COLO668 (cell line): Measurements from ENCODE around the gene SLC38A2.
A peak's percentile ranks its signal among the peaks of the same experiment; 100 is the strongest.

Source experiments
- DNase-seq: peaks from one replicate; lab custom pipeline; 2025; ENCODE audit not compliant: unreplicated experiment; lab: John Stamatoyannopoulos, UW

SLC38A2 gene

GRCh38 chr12:46376579-46376978 is 4.0 kb upstream of the SLC38A2 start:
- no peak for DNase-seq

- no peak for DNase-seq
Observed at GRCh38 chr12:46374711-46375110, 2.1 kb upstream of the SLC38A2 start.

GRCh38 chr12:46374310-46374709 is 1.7 kb upstream of the SLC38A2 start:
- DNase-seq, result no peak

- peak; percentile 30 for DNase-seq
Observed at GRCh38 chr12:46373301-46374296, 1.0 kb upstream of the SLC38A2 start.

GRCh38 chr12:46371718-46372543 is 642 bp downstream of the SLC38A2 start:
- DNase-seq, result peak; percentile 81

GRCh38 chr12:46370792-46371717 is 1.5 kb downstream of the SLC38A2 start:
- peak; percentile 90 for DNase-seq

GRCh38 chr12:46370380-46370734 is 2.2 kb downstream of the SLC38A2 start:
- DNase-seq, result no peak

GRCh38 chr12:46369474-46370379 is 2.8 kb downstream of the SLC38A2 start:
- DNase-seq, result no peak

GRCh38 chr12:46369095-46369473 is 3.5 kb downstream of the SLC38A2 start:
- DNase-seq, result no peak

- DNase-seq, result no peak
Observed at GRCh38 chr12:46368684-46369083, 3.9 kb downstream of the SLC38A2 start.

GRCh38 chr12:46368138-46368537 is 4.4 kb downstream of the SLC38A2 start:
- no peak for DNase-seq

GRCh38 chr12:46367351-46368029 is 5.1 kb downstream of the SLC38A2 start:
- DNase-seq, result no peak

- no peak for DNase-seq
Observed at GRCh38 chr12:46366771-46367170, 5.8 kb downstream of the SLC38A2 start.

- no peak for DNase-seq
Observed at GRCh38 chr12:46365951-46366379, 6.6 kb downstream of the SLC38A2 start.

GRCh38 chr12:46364777-46365580 is 7.6 kb downstream of the SLC38A2 start:
- DNase-seq, result no peak

- DNase-seq, result no peak
Observed at GRCh38 chr12:46364300-46364696, 8.3 kb downstream of the SLC38A2 start.

- DNase-seq, result no peak
Observed at GRCh38 chr12:46363582-46364299, 8.8 kb downstream of the SLC38A2 start.
